Medulla oblongata (tissue), 1 donor: Measurements from ENCODE around the gene LSP1.
"Not testable (repeated sequence)": the region's sequence is repeated elsewhere in the genome, so short reads cannot be mapped to it uniquely, and the experiment has no call there.

ENCODE experiments used
- DNase-seq: peaks from one replicate; pipeline ENCODE4 v3.0.0-alpha.2; 2015; ENCODE audit errors: extremely low spot score

LSP1 gene

DNA sequence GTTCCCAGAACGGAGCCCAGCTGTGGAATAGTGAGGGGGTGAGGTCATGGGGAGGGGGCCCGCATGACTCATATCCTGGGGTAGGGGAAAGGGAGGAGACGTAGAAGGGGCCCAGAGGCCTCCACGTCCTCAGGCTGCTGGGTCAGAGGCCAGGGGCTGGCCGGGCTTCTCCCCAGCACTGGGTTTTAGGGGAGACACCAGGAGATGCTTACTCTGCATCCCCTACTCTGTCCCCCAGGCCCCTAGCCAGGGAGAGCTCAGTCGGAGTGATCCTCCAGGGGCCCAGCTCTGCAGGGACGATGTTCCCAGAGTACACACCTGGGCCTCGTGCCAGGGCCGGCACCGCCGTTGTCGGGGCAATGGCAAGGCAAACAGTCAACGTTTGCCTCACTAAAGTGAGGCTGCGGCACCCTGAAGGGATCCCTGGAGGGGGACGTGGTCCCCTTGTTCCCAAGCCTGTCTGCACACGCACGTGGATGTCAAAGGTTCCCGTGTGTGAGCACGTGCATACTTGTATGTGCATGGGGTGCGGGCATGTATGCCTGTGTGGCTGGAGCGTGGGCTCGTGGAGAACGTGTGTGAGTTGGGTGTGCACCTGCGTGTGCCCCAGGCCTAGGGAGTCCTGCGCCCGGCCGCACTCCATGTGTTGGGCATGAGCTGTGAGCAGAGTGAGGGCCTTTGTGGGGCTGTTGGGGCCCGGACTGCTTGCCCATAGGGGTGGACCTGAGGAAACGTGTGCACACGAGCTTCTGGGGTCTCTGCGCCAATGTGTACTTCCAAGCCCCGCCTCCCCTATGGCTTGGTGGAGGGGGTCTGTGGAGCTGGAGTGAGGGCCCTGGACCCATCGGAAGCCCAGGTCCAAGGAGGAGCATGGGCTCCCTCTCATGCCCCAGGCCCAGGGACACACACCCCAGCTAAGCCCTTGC is 24.6 kb downstream of the LSP1 start:
- DNase-seq: no peak

DNA sequence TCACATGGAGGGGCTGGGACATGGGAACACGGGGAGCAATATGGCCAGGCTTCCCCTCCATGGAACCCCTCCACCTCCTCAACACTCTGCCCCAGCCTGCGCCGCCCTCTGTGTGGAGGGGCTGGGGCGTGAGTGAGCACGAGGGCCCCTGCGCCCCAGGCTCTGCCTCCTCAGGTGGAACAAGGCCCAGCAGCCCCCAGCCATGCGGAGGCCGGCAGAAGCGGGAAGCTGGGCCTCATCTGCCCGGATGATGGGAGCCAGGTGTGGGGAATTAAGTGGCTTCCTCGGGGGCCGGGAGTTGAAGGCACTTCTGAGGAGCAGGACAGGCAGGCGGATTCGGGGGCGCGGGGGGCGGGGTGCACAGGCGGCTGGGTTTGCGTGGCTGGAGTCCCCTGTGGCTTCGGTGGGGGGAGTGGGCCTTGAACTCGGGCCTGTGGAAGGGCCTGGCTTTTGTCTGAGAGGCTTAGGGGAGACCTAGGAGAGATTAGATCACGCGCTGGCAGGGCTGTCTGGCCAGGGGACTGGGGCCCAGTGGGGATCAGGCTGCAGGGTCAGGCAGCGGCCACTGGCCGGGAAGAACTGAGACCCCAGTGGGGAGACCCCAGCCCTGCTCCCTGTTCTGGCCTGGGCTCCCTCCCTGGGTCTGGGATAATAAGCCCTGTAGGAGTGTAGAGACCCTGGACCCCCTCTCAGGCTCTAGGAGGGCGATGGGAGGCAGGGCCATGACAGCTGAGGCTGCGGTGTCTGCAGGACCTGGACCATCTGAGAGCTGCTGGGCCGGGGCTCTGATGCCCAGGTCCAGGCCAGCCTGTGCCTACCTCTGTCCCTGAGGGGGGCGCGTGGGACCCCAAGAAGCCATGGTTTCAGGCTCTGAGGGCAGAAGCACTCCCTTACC is 25.5 kb downstream of the LSP1 start:
- DNase-seq: no peak

- no peak for DNase-seq
Measured at GRCh38 chr11:1879342-1879940, 26.6 kb downstream of the LSP1 start.

DNA sequence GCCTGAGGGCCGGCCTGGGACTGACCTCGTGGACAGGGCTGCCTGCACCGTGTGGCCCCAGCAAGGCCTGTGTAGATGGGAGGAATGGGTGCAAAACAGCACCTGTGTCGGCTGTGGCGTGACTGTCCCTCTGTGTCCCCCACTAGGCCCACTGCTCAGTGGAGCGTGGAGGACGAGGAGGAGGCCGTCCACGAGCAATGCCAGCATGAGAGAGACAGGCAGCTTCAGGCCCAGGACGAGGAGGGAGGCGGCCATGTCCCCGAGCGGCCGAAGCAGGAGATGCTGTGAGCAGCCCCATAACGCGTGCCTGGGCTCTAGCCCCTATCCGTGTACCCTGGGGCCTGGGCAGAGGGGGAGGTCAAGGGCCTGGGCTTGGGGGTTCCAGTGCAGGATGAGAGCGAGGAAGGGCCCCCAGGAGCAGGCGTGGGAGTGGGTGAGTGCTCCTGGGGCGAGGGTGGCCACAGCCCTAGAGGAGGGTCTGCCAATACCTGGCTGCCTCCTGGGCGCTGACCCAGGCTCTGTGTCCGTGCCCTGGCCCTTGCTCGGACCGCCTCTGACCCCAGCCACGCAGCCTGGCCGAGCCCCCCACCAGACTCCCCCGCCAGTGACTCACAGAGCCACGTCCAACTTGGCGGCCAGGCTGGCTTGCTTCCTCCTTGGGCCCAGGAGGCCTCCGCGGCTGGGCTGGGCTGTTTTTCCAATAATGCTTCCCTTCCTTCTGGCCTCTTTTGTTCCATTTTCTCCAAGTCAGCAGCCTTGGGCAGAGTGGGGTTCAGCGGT is 27.2 kb downstream of the LSP1 start:
- no peak for DNase-seq

GRCh38 chr11:1880746-1881441 is 28.0 kb downstream of the LSP1 start:
- DNase-seq: no peak

DNA sequence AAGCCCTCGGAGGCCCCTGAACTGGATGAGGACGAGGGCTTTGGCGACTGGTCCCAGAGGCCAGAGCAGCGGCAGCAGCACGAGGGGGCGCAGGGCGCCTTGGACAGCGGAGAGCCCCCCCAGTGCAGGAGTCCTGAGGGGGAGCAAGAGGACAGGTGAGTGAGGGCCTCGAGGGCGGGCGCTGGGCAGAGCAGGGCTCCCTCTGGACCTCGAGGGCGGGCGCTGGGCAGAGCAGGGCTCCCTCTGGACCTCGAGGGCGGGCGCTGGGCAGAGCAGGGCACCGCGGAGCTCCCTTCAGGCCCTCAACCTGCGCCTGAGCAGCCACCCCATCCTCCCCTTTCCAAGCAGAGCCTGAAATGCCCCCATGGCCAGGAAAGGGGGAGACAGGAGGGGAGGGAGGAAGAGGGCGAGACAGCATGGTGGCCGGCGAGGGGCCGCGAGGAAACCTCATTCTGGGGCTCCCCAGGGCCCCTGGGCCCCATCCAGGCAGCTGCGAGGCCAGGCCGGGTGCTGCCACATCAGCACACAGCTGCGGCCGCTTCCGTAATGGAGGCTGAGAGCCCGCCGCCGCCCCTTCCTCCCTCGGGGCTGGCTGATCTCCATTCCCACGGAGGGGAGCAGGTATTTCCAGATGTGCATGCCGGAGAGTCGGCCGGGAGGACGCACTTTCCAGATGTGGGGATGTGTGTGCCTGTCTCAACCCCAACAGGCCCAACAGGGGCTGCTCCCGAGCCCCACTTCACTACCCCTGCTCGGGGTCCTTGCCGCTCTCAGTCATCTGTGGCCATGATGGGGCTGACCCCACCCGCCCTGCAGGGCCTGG is 28.8 kb downstream of the LSP1 start:
- DNase-seq: no peak

GRCh38 chr11:1882265-1883238 is 29.7 kb downstream of the LSP1 start:
- peak; percentile 64 for DNase-seq

DNA sequence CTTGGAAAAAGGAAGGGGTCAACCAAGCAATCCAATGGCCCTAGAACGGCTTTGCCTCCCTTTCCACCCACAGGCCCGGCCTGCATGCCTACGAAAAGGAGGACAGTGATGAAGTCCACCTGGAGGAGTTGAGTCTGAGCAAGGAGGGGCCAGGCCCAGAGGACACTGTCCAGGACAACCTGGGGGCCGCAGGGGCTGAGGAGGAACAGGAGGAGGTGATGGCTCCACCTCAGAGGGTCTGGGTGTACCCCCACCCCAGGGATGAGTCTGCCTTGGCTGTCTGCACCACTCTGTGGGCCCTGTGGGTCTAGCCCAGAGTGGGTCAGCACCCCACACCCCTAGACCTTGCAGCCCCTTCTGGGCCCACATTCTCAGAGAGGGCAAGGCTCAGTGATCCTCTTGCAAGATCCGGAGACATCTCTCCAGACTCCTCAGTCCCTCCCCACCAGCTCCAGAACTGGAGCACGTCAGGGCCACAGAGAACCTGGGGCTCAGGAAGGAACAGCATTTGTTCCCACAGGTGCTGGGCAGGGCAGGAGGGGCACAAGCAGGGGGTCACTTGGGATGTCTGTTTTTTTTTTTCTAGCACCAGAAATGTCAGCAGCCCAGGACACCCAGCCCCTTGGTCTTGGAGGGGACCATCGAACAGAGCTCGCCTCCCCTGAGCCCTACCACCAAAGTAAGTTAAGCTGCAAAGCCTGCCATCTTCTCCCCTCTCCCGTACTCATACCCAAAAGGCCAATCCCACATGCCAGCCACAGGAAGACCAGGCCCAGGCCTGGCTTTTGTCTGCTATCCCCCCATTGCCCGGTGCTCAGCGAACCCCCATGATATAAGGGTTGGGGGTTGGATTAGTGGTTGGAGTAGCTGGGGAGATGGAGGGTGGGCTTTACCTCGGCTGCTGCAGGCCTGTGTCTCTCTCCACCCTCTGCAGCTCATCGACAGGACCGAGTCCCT is 30.7 kb downstream of the LSP1 start:
- no peak for DNase-seq

GRCh38 chr11:1884303-1884700 is 31.4 kb downstream of the LSP1 start:
- no peak for DNase-seq

GRCh38 chr11:1886551-1886950 is 33.7 kb downstream of the LSP1 start:
- DNase-seq: not testable (repeated sequence)

DNA sequence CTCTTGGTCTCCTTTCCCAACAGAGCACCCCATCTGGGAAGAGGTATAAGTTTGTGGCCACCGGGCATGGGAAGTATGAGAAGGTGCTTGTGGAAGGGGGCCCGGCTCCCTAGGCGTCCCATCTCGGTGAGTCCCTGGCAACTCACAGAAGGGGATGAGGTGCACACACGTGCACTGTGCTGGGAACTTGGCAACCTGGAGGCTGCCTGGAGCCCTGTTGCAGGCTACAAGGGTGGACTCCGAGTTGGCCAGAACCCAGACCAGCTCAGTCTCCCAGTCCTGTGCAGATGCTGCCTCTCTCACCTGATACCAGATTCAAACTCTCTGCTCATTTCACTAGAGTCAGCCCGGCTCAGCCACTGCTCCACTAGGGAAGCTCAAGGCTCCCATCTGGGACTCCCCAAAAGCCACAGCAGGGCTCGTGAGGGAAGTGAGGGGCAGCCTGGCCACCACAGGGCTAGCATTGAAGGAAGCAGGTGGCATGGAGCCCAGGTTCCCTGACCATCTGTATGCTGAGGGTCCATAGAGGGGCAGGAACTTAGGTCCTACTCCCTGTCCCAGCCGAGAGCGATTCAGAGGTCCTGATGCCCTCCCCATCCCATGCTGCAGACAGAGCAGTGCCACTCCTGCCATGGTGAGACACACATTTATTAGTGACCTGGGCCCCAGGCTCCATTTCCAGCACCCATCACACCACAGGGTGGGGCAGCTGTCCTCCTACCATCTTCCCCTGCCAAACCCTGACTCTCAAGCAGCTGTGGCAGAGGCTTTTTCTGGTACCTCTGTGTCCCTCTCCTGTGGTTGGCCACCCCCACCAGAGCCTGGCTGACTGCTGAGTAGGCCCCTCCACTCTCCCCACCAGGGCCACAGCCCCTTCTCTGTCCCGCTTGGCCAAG is 34.8 kb downstream of the LSP1 start:
- no peak for DNase-seq

GRCh38 chr11:1888347-1888753 is 35.5 kb downstream of the LSP1 start:
- DNase-seq: no peak

DNA sequence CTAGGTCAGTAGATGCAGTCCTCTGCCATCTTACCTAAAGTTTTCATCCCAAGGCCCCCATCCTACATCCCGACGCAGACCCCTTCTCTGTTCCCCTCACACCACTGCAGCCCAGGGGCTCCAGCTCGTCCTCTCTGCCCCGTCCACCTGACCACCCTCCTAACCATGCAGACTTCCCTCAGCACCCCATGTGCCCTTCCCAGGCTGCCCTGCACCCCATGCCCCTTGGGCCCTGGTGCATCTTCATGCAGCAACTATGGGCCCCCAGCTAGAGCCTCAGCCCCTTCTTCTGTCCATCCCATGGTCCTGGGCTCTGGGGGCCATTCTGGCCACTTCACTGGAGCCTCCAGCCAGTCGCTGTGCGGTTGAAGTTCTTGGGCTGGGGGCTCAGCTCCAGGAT is 35.9 kb downstream of the LSP1 start:
- no peak for DNase-seq

GRCh38 chr11:1889224-1889930 is 36.5 kb downstream of the LSP1 start:
- DNase-seq: no peak

- no peak for DNase-seq
Measured at GRCh38 chr11:1889941-1890855, 37.3 kb downstream of the LSP1 start.
